ENCODE data around the gene TNFAIP8L2. TPM values are rescaled to one million over a fixed set of nuclear protein-coding genes. Genes with fewer than 3 reads are reported as not detected.

Gene TNFAIP8L2
- total RNA-seq, 1 experiment from 2014 or later: not detected

GRCh38 chr1:151158326-151158725 lies 1.9 kb downstream of the TNFAIP8L2 start:
- Histone ChIP-seq H3K4me3 (ENCODE audit: low read depth in 2 of 2, low read length in 2 of 2) (no peak overlapping the region), H3K4me1 (ENCODE audit: control insufficient read depth, insufficient read depth, low read length) (no peaks in the 10 kb centered on the region), H3K9me3 (ENCODE audit: control insufficient read depth, insufficient read depth, low read depth, low read length) (no peaks in the 10 kb centered on the region), H3K36me3 (ENCODE audit: control insufficient read depth, insufficient read depth, low read length) (no peaks in the 10 kb centered on the region; the same call in 1 of the 2 replicates), H3K27me3 (ENCODE audit: control insufficient read depth, insufficient read depth, low read length) (no peaks in the 10 kb centered on the region), H3K27ac (ENCODE audit: low read length) (no peak overlapping the region)
- in situ Hi-C loops (cut with HindIII; ENCODE audit: low pct_unique_long_range_greater_than_20kb, low sequenced_read_pairs) (no loop called here), intact Hi-C loops (cut with micrococcal nuclease; ENCODE audit: unreplicated experiment) (no loop called here)
- CTCF ChIA-PET: interaction anchor here (3.5 kb wide), 1 partner anchor 58 kb away, joined by 70 read pairs; no protein-coding TSS in a partner anchor
- no TSS peak for BruUV-seq (replicated peaks)
- POLR2A ChIA-PET: no interaction called here
- DNase-seq (ENCODE audit: low read depth, low spot score) (no peak), ATAC-seq (no peak)
- TF ChIP-seq CTCF (IDR thresholded peaks at IDR 0.05): no peak
- TF ChIP-seq SIN3A (IDR thresholded peaks at IDR 0.05; ENCODE audit: borderline replicate concordance, insufficient read depth, low read depth, low read length): no peak
- TF ChIP-seq REST (IDR thresholded peaks at IDR 0.05; ENCODE audit: insufficient read depth in 1 of 2, low read depth in 2 of 2, low read length in 1 of 2): no peak
- no peak for TF ChIP-seq TCF7L2 (IDR thresholded peaks at IDR 0.05; ENCODE audit: low read depth, low read length)
- TF ChIP-seq POLR2AphosphoS5 (IDR thresholded peaks at IDR 0.05; ENCODE audit: low read depth, low read length): no peak

GRCh38 chr1:151158751-151159251 lies 2.4 kb downstream of the TNFAIP8L2 start:
- no peaks in the 10 kb centered on the region for H3K4me1 ChIP-seq (ENCODE audit: control insufficient read depth, insufficient read depth, low read length)
- BruUV-seq (replicated peaks): no TSS peak
- no peaks in the 10 kb centered on the region for H3K27me3 ChIP-seq (ENCODE audit: control insufficient read depth, insufficient read depth, low read length)
- POLR2A ChIA-PET: no interaction called here
- no peaks in the 10 kb centered on the region; the same call in 1 of the 2 replicates for H3K36me3 ChIP-seq (ENCODE audit: control insufficient read depth, insufficient read depth, low read length)
- ATAC-seq (no peak), DNase-seq (ENCODE audit: low read depth, low spot score) (no peak)
- in situ Hi-C loops (cut with HindIII; ENCODE audit: low pct_unique_long_range_greater_than_20kb, low sequenced_read_pairs): no loop called here
- intact Hi-C loops (cut with micrococcal nuclease; ENCODE audit: unreplicated experiment): no loop called here
- no peaks in the 10 kb centered on the region for H3K9me3 ChIP-seq (ENCODE audit: control insufficient read depth, insufficient read depth, low read depth, low read length)
- CTCF ChIA-PET: no interaction called here
- TF ChIP-seq SIN3A (IDR thresholded peaks at IDR 0.05; ENCODE audit: borderline replicate concordance, insufficient read depth, low read depth, low read length): no peak
- TF ChIP-seq TCF7L2 (IDR thresholded peaks at IDR 0.05; ENCODE audit: low read depth, low read length): no peak
- TF ChIP-seq REST (IDR thresholded peaks at IDR 0.05; ENCODE audit: insufficient read depth in 1 of 2, low read depth in 2 of 2, low read length in 1 of 2): no peak
- no peak for TF ChIP-seq POLR2AphosphoS5 (IDR thresholded peaks at IDR 0.05; ENCODE audit: low read depth, low read length)
- no peak overlapping the region for H3K4me3 ChIP-seq (ENCODE audit: low read depth in 2 of 2, low read length in 2 of 2)
- no peak overlapping the region for H3K27ac ChIP-seq (ENCODE audit: low read length)
